ENCODE data around the gene TP53INP2.
A peak's percentile ranks its signal among the peaks of the same experiment; 100 is the strongest.

GRCh38 chr20:34705397-34706301, 1.5 kb downstream of the TP53INP2 start:
- TF ChIP-seq CEBPB (IDR thresholded peaks at IDR 0.05; ENCODE audit: borderline replicate concordance, low read depth, low read length) (no peak), CTCF (CRISPR knock-in tag; IDR thresholded peaks at IDR 0.05) (peak; percentile 70), EZH2 (conservative IDR thresholded peaks at IDR 0.05; ENCODE audit: low read depth, low read length) (no peak), ELF1 (CRISPR knock-in tag; IDR thresholded peaks at IDR 0.05) (no peak; the same call in 1 of the 2 replicates), MLXIP (CRISPR knock-in tag; IDR thresholded peaks at IDR 0.05; ENCODE audit: borderline replicate concordance) (no peak), MYC (CRISPR knock-in tag; IDR thresholded peaks at IDR 0.05; ENCODE audit: borderline replicate concordance) (peak; percentile 21; the same call in 1 of the 2 replicates), KLF9 (CRISPR knock-in tag; IDR thresholded peaks at IDR 0.05; ENCODE audit: low read depth) (no peak), FOXA1 (IDR thresholded peaks at IDR 0.05) (no peak), FOXA1 (CRISPR knock-in tag; IDR thresholded peaks at IDR 0.05) (no peak), MAX (IDR thresholded peaks at IDR 0.05) (no peak), SUZ12 (IDR thresholded peaks at IDR 0.05; ENCODE audit: low read depth, low read length) (no peak), POLR2A (IDR thresholded peaks at IDR 0.05; ENCODE audit: insufficient read depth in 1 of 2, low read depth in 2 of 2, low read length in 2 of 2) (peak in 1 of 2 experiments; percentile 10; a peak in 2 of 4 replicates)
